Ishikawa (cell line): ENCODE results near the gene MRPS26.

Source experiments
- CEBPB ChIP-seq: IDR thresholded peaks from 2 replicates; pipeline ENCODE4 v1.6.1; 2012
- CREB1 ChIP-seq: IDR thresholded peaks from 2 replicates; pipeline ENCODE4 v1.6.1; 2012; ENCODE audit warnings: low read depth
- EGR1 ChIP-seq: IDR thresholded peaks from 2 replicates; pipeline ENCODE4 v1.6.1; 2012
- EP300 ChIP-seq: IDR thresholded peaks from 2 replicates; pipeline ENCODE4 v1.6.1; 2012; ENCODE audit warnings: borderline replicate concordance
- FOXM1 ChIP-seq: IDR thresholded peaks from 2 replicates; pipeline ENCODE4 v1.6.1; 2012; ENCODE audit warnings: low read depth, borderline replicate concordance
- NFIC ChIP-seq: IDR thresholded peaks from 2 replicates; pipeline ENCODE4 v1.6.1; 2012
- RAD21 ChIP-seq: IDR thresholded peaks from 2 replicates; pipeline ENCODE4 v1.6.1; 2012; ENCODE audit warnings: low read depth
- TAF1 ChIP-seq: IDR thresholded peaks from 2 replicates; pipeline ENCODE4 v1.6.1; 2012; ENCODE audit warnings: low read depth, mild to moderate bottlenecking
- TCF12 ChIP-seq: IDR thresholded peaks from 2 replicates; pipeline ENCODE4 v1.6.1; 2012; ENCODE audit warnings: low read depth
- TEAD4 ChIP-seq: IDR thresholded peaks from 2 replicates; pipeline ENCODE4 v1.6.1; 2012
- YY1 ChIP-seq: IDR thresholded peaks from 2 replicates; pipeline ENCODE4 v1.6.1; 2012; ENCODE audit warnings: low read depth
- ZBTB7A ChIP-seq: IDR thresholded peaks from 2 replicates; pipeline ENCODE4 v1.6.1; 2012; ENCODE audit warnings: low read depth
- TF ChIP-seq, protein P1 (sequence below): IDR thresholded peaks from 2 replicates; pipeline ENCODE4 v1.6.1; 2012; ENCODE audit warnings: low read depth, mild to moderate bottlenecking
- TF ChIP-seq, protein P2 (sequence below): IDR thresholded peaks from 2 replicates; pipeline ENCODE4 v1.6.1; 2012
- TF ChIP-seq, protein P3 (sequence below): IDR thresholded peaks from 2 replicates; pipeline ENCODE4 v1.6.1; 2012

The MRPS26 gene

DNA sequence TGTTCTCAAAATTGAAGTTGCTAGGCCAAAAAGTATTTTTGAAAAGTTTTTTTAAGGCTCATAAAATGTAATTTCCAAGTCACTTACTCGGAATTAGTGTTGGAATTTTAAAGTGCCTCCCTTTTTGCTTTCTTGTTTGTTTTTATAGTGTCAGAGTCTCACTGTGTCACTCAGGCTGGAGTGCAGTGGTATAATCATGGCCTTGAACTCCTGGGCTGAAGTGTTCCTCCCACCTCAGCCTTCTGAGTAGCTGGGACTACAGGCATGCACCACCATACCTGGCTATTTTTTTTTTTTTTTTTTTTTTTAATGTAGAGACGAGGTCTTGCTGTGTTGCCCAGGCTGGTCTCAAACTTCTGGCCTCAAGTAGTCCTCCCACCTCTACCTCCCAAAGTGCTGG is 42.4 kb upstream of the MRPS26 start:
- TF ChIP-seq, protein P1, sequence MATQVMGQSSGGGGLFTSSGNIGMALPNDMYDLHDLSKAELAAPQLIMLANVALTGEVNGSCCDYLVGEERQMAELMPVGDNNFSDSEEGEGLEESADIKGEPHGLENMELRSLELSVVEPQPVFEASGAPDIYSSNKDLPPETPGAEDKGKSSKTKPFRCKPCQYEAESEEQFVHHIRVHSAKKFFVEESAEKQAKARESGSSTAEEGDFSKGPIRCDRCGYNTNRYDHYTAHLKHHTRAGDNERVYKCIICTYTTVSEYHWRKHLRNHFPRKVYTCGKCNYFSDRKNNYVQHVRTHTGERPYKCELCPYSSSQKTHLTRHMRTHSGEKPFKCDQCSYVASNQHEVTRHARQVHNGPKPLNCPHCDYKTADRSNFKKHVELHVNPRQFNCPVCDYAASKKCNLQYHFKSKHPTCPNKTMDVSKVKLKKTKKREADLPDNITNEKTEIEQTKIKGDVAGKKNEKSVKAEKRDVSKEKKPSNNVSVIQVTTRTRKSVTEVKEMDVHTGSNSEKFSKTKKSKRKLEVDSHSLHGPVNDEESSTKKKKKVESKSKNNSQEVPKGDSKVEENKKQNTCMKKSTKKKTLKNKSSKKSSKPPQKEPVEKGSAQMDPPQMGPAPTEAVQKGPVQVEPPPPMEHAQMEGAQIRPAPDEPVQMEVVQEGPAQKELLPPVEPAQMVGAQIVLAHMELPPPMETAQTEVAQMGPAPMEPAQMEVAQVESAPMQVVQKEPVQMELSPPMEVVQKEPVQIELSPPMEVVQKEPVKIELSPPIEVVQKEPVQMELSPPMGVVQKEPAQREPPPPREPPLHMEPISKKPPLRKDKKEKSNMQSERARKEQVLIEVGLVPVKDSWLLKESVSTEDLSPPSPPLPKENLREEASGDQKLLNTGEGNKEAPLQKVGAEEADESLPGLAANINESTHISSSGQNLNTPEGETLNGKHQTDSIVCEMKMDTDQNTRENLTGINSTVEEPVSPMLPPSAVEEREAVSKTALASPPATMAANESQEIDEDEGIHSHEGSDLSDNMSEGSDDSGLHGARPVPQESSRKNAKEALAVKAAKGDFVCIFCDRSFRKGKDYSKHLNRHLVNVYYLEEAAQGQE = no peak
- TF ChIP-seq ZBTB7A (no peak), CEBPB (no peak), FOXM1 (no peak), NFIC (no peak), YY1 (no peak), TEAD4 (no peak), TAF1 (no peak), EP300 (no peak), CREB1 (no peak), TCF12 (no peak), RAD21 (no peak), EGR1 (no peak)
- TF ChIP-seq, protein P2, sequence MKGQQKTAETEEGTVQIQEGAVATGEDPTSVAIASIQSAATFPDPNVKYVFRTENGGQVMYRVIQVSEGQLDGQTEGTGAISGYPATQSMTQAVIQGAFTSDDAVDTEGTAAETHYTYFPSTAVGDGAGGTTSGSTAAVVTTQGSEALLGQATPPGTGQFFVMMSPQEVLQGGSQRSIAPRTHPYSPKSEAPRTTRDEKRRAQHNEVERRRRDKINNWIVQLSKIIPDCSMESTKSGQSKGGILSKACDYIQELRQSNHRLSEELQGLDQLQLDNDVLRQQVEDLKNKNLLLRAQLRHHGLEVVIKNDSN = no peak
- TF ChIP-seq, protein P3, sequence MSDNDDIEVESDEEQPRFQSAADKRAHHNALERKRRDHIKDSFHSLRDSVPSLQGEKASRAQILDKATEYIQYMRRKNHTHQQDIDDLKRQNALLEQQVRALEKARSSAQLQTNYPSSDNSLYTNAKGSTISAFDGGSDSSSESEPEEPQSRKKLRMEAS = no peak

DNA sequence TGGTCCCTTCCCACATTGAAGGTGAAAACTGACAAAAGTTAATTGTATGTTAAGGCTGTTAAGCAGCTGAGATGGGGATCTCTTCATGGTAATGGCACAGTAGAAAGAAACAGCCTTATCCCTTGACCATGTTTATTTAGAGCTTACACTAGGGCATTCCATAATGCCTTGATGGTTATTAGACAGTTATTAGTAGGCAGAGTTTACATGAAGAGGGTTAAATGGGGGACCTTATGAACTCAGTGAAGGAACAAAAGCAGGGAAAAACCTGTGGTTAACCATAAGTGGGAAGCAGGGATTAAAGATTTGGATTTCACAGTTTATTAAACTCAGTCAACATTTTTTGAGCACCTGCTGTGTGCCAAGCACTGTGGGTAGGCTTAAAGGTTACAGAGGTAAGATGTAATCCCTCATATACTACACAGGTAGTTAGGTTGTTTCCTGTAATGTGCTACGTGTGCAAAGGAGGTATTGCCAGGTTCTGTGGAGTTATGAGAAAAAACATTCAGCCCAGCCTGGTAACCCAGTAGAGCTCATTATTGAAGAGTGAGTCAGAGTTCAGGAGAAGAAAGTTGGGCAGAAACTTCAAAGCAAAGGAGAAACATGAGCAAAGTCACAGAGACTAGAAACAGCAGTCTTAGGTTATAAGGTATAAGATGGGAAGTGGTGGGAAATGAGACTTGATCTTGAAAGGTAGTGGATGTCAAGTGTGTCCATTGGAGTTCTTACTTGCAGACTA is 34.7 kb upstream of the MRPS26 start:
- TF ChIP-seq EGR1 = no peak
- TF ChIP-seq, protein P3 = no peak
- no peak for TF ChIP-seq CREB1
- no peak for TF ChIP-seq CEBPB
- TF ChIP-seq RAD21 = no peak
- TF ChIP-seq TCF12 = no peak
- no peak for TF ChIP-seq TAF1
- no peak for TF ChIP-seq NFIC
- no peak for TF ChIP-seq EP300
- TF ChIP-seq TEAD4 = no peak
- TF ChIP-seq ZBTB7A = no peak
- no peak for TF ChIP-seq FOXM1
- TF ChIP-seq, protein P2 = no peak
- TF ChIP-seq YY1 = no peak
- TF ChIP-seq, protein P1 = no peak

DNA sequence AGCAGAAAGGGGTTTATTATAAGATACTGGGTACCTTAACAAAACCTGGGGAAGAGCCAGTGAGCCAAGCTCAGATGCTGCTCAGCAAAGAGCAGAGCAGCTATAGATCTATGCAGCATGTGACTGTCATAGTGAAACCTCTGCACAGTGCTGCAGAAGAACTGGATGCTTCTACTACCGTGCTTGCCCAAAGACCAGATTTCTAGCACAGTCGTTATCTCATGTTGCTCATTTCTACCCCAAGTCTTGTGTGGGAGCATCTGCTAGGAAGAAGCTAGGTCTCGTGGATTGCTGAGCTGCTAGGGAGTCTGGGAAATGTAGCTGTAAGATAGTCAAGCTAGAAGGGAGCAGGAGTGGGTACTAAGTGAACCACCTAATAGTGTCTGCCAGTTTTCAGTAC is 34.1 kb upstream of the MRPS26 start:
- no peak for TF ChIP-seq NFIC
- TF ChIP-seq, protein P3 = no peak
- TF ChIP-seq EGR1 = no peak
- TF ChIP-seq ZBTB7A = no peak
- no peak for TF ChIP-seq FOXM1
- no peak for TF ChIP-seq CREB1
- TF ChIP-seq, protein P1 = no peak
- no peak for TF ChIP-seq CEBPB
- TF ChIP-seq RAD21 = no peak

DNA sequence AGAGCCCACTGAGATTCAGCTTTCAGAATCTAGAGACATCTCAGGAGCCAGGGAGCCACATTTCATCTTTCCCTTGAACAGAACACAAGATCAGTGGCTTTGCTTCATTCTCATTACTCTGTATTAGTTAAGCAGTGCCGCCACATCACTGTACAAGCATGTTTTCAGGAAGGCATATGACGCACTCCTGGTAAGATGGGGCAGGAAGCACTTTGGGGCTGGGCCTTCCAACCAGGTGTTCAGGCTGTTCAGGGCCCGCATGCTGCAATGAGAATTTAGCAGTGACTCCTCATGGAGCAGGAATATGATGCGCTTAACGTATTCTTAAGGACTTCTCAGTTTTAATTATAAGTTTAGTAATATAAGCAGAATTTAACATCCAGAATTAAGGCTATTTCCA is 32.1 kb upstream of the MRPS26 start:
- TF ChIP-seq TEAD4 (no peak), ZBTB7A (no peak), EGR1 (no peak), TCF12 (no peak)
- TF ChIP-seq, protein P3 = no peak
